A673 (cell line): ENCODE results near the gene SNCAIP. TPM values are rescaled to one million over a fixed set of nuclear protein-coding genes. Genes with fewer than 3 reads are reported as not detected.
"Not testable (repeated sequence)": the region's sequence is repeated elsewhere in the genome, so short reads cannot be mapped to it uniquely, and the experiment has no call there.

Source experiments
- BruUV-seq: library from RNA; stranded (reverse); fragments of 400-500 nt; replicated peaks from 2 replicates; lab custom pipeline; 2021; lab: Mats Ljungman, UMichigan
- CTCF ChIA-PET: fragments of 300-600 bp; sonication (Branson Sonifier 250); formaldehyde crosslinking; loops from one replicate; lab custom pipeline; 2022; ENCODE audit warnings: antibody characterized with exemption; lab: Charles Lee
- POLR2A ChIA-PET: fragments of 300-600 bp; sonication (Branson Sonifier 250); formaldehyde crosslinking; loops from one replicate; lab custom pipeline; 2022; ENCODE audit warnings: antibody characterized with exemption; ENCODE audit not compliant: low non-redundant PET; lab: Charles Lee
- DNase-seq: peaks from one replicate; pipeline ENCODE4 v3.0.0-alpha.2; 2015; ENCODE audit warnings: low spot score
- H3K27ac ChIP-seq: fragments of 200-600 bp; sonication (generic); 2 replicates; pipeline ENCODE4 v1.5.1; 2016; ENCODE audit warnings: mixed run types, low read depth, mild to moderate bottlenecking, mixed read lengths, antibody characterized with exemption, low read length; ENCODE audit not compliant: poor library complexity, severe bottlenecking
- H3K27me3 ChIP-seq: fragments of 200-600 bp; sonication (generic); replicated peaks from 2 replicates; pipeline ENCODE4 v1.6.1; 2017; ENCODE audit warnings: mixed run types, low read depth, mild to moderate bottlenecking, mixed read lengths, antibody characterized with exemption, low read length; ENCODE audit not compliant: insufficient read depth, poor library complexity
- H3K36me3 ChIP-seq: fragments of 200-600 bp; sonication (generic); 2 replicates; pipeline ENCODE4 v1.6.1; 2016; ENCODE audit warnings: mixed run types, mild to moderate bottlenecking, mixed read lengths, antibody characterized with exemption, low read length; ENCODE audit not compliant: insufficient read depth, poor library complexity, severe bottlenecking
- H3K4me1 ChIP-seq: fragments of 200-600 bp; sonication (generic); 2 replicates; pipeline ENCODE4 v1.6.1; 2017; ENCODE audit warnings: mixed run types, mild to moderate bottlenecking, mixed read lengths, antibody characterized with exemption, low read length; ENCODE audit not compliant: insufficient read depth, poor library complexity, severe bottlenecking
- H3K4me3 ChIP-seq: fragments of 200-600 bp; sonication (generic); 2 replicates; pipeline ENCODE4 v1.5.1; 2016; ENCODE audit warnings: low read depth, mixed run types, mild to moderate bottlenecking, mixed read lengths, low read length; ENCODE audit not compliant: poor library complexity, severe bottlenecking
- H3K9me3 ChIP-seq: fragments of 200-600 bp; sonication (generic); 2 replicates; pipeline ENCODE4 v1.6.1; 2016; ENCODE audit warnings: mixed run types, low read depth, mild to moderate bottlenecking, mixed read lengths, antibody characterized with exemption, low read length; ENCODE audit not compliant: poor library complexity, severe bottlenecking
- EZH2 ChIP-seq: fragments of 200-600 bp; sonication (generic); IDR thresholded peaks from 2 replicates; pipeline ENCODE4 v1.6.1; 2017; ENCODE audit warnings: borderline replicate concordance, low read depth, mild to moderate bottlenecking, mixed read lengths, antibody characterized with exemption, low read length; ENCODE audit not compliant: poor library complexity, severe bottlenecking
- intact Hi-C: fragments of 100-400 bp; cut with micrococcal nuclease; formaldehyde crosslinking; loops from one replicate; pipeline ENCODE4 v1.10.0; 2022; ENCODE audit not compliant: unreplicated experiment
- total RNA-seq: library from RNA; stranded (reverse); gene quantifications from 2 replicates; pipeline ENCODE4 v1.2.3, GENCODE V29; 2021
- TF ChIP-seq, protein P1 (sequence below): fragments of 300-800, 200-600 bp; sonication (generic); conservative IDR thresholded peaks from 2 replicates; pipeline ENCODE4 v1.5.1; 2017; ENCODE audit warnings: low read depth, mild to moderate bottlenecking, antibody characterized with exemption, low read length, moderate library complexity, mixed read lengths

SNCAIP gene
- total RNA-seq, 1 experiment from 2014 or later, result not detected

DNA sequence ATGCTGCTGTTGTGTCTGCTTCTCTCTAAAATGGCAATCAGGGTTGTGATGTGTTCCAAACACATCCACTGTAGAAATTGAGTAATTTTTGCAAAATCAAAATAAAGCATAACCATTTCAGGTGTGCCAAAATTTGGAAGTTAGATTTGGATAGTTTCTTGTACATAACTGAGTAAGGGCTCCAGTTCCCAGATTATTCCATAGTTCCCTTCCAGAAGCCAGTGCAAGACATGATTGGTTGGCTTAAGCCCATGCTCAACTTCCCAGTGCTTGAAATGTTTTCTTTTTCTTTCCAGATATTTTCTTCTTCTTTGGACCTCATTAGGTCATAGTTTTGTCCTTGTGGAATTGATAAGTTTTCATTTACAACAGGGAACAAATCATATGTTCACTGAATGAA, 64.2 kb downstream of the SNCAIP start:
- DNase-seq, result no peak
- no peaks in the 10 kb centered on the region for H3K4me1 ChIP-seq
- intact Hi-C loops, result no loop called here
- H3K27me3 ChIP-seq, result peaks cover 29% of the 10 kb centered on the region
- TF ChIP-seq EZH2, result no peak
- TF ChIP-seq, protein P1, sequence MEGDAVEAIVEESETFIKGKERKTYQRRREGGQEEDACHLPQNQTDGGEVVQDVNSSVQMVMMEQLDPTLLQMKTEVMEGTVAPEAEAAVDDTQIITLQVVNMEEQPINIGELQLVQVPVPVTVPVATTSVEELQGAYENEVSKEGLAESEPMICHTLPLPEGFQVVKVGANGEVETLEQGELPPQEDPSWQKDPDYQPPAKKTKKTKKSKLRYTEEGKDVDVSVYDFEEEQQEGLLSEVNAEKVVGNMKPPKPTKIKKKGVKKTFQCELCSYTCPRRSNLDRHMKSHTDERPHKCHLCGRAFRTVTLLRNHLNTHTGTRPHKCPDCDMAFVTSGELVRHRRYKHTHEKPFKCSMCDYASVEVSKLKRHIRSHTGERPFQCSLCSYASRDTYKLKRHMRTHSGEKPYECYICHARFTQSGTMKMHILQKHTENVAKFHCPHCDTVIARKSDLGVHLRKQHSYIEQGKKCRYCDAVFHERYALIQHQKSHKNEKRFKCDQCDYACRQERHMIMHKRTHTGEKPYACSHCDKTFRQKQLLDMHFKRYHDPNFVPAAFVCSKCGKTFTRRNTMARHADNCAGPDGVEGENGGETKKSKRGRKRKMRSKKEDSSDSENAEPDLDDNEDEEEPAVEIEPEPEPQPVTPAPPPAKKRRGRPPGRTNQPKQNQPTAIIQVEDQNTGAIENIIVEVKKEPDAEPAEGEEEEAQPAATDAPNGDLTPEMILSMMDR, result no peak
- ChIA-PET CTCF (no interaction called here), POLR2A (no interaction called here)
- no TSS peak for BruUV-seq
- no peak overlapping the region for H3K27ac ChIP-seq
- no peaks in the 10 kb centered on the region for H3K36me3 ChIP-seq
- no peak overlapping the region for H3K4me3 ChIP-seq
- no peaks in the 10 kb centered on the region for H3K9me3 ChIP-seq

GRCh38 chr5:122377026-122377425, 65.0 kb downstream of the SNCAIP start:
- DNase-seq, result no peak
- BruUV-seq, result no TSS peak
- ChIA-PET POLR2A (no interaction called here), CTCF (no interaction called here)
- Histone ChIP-seq H3K4me1 (no peaks in the 10 kb centered on the region), H3K4me3 (no peak overlapping the region), H3K27me3 (peaks cover 29% of the 10 kb centered on the region), H3K36me3 (no peaks in the 10 kb centered on the region), H3K27ac (no peak overlapping the region), H3K9me3 (no peaks in the 10 kb centered on the region)
- TF ChIP-seq, protein P1, result no peak
- intact Hi-C loops, result no loop called here

GRCh38 chr5:122382938-122383337, 70.9 kb downstream of the SNCAIP start:
- H3K27me3 ChIP-seq, POLR2A ChIA-PET, H3K9me3 ChIP-seq, CTCF ChIA-PET, H3K36me3 ChIP-seq, DNase-seq, H3K27ac ChIP-seq, BruUV-seq, intact Hi-C loops, H3K4me1 ChIP-seq, H3K4me3 ChIP-seq: not testable (repeated sequence)

DNA sequence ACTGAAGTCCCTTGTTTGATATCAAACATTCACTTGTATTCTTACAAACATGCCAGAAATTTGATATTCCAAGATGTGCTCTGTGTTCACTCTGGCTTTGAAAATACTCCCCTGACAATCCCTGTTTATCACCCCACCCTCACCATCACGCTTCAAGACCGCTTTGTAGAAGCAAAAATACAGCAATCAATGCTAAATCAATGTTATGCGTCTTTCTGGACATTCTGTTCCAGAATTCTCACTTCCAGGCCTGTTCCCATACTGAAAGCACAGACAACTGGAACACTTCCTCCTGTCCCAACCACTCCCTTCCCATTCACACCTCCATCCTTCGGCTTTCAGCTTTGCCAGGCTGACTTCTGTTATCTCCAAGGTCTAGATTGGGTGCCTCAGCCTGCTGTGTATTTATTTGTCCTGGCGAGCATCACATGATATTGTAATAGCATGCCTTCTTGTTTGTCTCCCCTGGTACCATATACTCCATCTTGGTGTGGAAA, 72.8 kb downstream of the SNCAIP start:
- no peaks in the 10 kb centered on the region for H3K27me3 ChIP-seq
- CTCF ChIA-PET, result no interaction called here
- no peaks in the 10 kb centered on the region for H3K9me3 ChIP-seq
- H3K36me3 ChIP-seq, result no peaks in the 10 kb centered on the region
- DNase-seq, result no peak
- POLR2A ChIA-PET, result no interaction called here
- H3K27ac ChIP-seq, result no peak overlapping the region
- TF ChIP-seq, protein P1, result no peak
- TF ChIP-seq EZH2, result no peak
- H3K4me1 ChIP-seq, result no peaks in the 10 kb centered on the region
- intact Hi-C loops, result no loop called here
- no peak overlapping the region for H3K4me3 ChIP-seq
- BruUV-seq, result no TSS peak
